ENCODE measurements around the gene ZNF655.

ZNF655 gene

DNA sequence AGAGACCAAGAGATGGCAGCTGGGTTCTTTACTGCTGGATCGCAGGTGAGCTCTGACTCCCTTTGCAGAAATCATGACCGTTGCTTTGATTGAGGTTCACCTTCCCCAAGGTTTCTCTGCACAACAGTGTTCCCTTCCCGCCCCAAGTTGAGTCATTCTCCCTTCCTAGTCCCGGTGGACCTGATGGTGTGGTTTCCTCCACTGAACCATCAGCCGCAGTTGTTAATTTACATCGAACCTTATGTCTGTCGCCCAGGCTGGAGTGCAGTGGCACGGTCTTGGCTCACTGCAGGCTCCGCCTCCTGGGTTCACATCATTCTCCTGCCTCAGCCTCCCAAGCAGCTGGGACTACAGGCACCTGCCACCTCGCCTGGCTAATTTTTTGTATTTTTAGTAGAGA lies 64.2 kb downstream of the ZNF655 start:
- no peaks in the 10 kb centered on the region for H3K9me3 ChIP-seq
- intact Hi-C loops (cut with DNase I; ENCODE audit: low total_unique reads), result no loop called here
- H3K4me1 ChIP-seq, result peaks cover 0 to 11% (median 7%) of the 10 kb centered on the region in 4 donors
- H3K4me3 ChIP-seq, result no peak overlapping the region
- H3K27me3 ChIP-seq, result no peaks in the 10 kb centered on the region
- no peak overlapping the region for H3K27ac ChIP-seq
- DNase-seq, result peak in 1 of 2 donors; percentile 13
- H3K36me3 ChIP-seq, result peaks cover 85 to 92% (median 90%) of the 10 kb centered on the region in 3 donors
- TF ChIP-seq, protein P1, sequence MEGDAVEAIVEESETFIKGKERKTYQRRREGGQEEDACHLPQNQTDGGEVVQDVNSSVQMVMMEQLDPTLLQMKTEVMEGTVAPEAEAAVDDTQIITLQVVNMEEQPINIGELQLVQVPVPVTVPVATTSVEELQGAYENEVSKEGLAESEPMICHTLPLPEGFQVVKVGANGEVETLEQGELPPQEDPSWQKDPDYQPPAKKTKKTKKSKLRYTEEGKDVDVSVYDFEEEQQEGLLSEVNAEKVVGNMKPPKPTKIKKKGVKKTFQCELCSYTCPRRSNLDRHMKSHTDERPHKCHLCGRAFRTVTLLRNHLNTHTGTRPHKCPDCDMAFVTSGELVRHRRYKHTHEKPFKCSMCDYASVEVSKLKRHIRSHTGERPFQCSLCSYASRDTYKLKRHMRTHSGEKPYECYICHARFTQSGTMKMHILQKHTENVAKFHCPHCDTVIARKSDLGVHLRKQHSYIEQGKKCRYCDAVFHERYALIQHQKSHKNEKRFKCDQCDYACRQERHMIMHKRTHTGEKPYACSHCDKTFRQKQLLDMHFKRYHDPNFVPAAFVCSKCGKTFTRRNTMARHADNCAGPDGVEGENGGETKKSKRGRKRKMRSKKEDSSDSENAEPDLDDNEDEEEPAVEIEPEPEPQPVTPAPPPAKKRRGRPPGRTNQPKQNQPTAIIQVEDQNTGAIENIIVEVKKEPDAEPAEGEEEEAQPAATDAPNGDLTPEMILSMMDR (IDR thresholded peaks at IDR 0.05), result no peak

DNA sequence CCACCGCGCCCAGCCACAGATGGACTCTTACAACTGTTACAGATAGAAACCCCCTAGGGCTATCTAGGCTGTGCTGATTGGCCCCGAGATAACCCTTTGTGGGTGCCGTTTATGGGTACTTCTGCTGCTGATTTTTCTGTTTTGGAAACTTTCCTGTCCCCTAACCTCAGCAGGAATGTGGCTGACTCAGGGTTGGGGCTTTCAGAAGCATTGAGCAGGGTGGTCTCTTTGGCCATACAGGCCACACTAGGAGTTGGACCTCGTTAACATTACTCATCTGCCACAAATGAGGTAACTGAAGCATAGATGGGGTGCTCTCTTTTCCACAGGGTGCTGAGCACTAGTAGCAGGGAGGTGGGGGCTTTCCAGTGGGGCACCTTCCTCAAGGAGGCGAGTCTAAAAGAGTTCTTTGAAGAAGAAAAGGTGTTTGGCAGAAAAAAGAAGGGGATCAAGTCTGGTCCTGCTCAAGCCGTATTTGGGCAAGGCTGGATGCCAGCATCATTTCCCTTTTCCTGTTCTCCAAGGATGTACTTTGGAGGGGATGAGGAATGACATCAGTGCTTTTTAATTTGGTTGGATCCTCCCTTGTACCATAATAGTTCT lies 64.8 kb downstream of the ZNF655 start:
- TF ChIP-seq, protein P1 (IDR thresholded peaks at IDR 0.05), result no peak
- peak in 1 of 2 donors; percentile 17 for DNase-seq
- Histone ChIP-seq H3K4me1 (peaks cover 0 to 5% (median under 1%) of the 10 kb centered on the region in 4 donors), H3K9me3 (no peaks in the 10 kb centered on the region), H3K27me3 (no peaks in the 10 kb centered on the region), H3K27ac (no peak overlapping the region), H3K36me3 (peaks cover 91 to 98% (median 96%) of the 10 kb centered on the region in 3 donors), H3K4me3 (no peak overlapping the region)
- intact Hi-C loops (cut with DNase I; ENCODE audit: low total_unique reads), result no loop called here

DNA sequence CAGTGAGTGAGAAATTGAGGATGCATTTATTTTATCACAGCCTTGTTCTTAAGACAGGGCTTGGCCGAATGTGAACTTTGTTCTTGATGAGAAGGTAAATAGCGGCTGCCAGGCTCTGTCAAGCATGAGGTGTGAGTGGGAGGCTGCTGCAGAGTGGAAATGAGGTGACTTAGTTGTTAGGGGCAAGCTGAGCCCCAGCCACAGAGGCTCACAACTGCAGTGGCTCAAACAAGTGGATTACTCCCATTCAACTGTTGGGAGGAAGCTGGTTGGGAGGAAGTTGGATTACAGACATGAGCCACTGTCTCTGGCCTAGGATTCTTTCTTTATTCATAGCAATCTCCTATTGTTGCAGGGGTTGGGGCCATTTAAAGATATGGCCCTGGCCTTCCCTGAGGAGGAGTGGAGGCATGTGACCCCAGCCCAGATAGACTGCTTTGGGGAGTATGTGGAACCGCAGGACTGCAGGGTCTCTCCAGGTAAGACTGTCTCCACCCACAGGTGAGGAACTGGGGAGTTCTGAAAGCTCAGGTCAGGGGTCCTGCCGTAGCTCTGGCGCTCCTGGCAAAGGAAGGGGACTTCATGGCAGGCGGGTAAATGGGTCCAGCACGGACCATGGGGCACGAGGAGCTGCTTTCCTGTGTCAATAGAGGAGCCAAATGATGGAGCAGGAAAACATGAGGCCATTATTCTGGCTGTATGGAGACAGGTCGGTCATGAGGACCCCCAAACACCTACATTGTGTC lies 65.4 kb downstream of the ZNF655 start:
- Histone ChIP-seq H3K36me3 (peaks cover 95 to 99% (median 99%) of the 10 kb centered on the region in 3 donors), H3K9me3 (no peaks in the 10 kb centered on the region), H3K27me3 (no peaks in the 10 kb centered on the region), H3K4me1 (peaks cover 0 to 4% (median 0%) of the 10 kb centered on the region in 4 donors), H3K27ac (no peak overlapping the region), H3K4me3 (no peak overlapping the region)
- intact Hi-C loops (cut with DNase I; ENCODE audit: low total_unique reads), result no loop called here
- TF ChIP-seq, protein P1 (IDR thresholded peaks at IDR 0.05), result no peak
- peak in 1 of 2 donors; percentile 45 for DNase-seq

DNA sequence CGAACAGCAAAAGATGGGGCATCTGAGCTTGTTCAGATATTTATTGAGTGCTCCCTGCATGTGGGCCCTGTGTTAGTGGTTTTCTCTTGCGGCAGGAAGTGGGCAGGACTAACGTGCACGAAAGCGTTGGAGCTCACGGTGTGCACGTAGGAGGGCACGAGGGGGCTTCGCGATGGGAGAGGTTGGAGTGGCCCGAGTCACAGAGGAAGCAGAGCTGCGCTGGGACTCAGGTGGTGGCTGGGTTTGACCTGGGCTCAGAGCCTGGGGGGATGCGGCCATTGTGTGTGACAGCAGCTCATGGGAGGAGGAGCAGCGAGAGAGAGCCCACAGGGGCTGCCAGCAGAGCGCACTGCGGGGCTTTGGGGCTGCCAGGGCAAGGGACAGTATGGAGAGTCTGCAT lies 66.0 kb downstream of the ZNF655 start:
- intact Hi-C loops (cut with DNase I; ENCODE audit: low total_unique reads), result no loop called here
- peaks cover 95 to 99% (median 99%) of the 10 kb centered on the region in 3 donors for H3K36me3 ChIP-seq

DNA sequence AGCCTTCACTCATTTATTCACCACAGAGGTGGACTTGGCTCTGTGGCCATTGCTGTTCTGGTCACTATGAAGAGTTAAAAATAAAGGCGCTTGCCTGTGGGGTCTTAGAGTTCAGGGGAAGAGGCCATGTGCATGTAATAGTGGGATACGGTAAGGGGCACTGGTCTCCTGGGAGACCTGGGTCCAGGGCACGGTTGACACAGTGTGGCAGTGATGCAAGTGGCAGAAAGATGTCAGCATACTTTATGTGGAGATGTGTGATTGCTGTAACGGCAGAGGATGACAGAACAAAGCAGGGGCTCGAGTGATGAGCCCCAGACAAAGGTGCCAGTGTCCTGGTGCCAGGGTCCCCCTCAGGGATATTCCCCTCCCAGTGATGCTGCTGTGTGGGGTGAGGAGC lies 66.9 kb downstream of the ZNF655 start:
- intact Hi-C loops (cut with DNase I; ENCODE audit: low total_unique reads), result no loop called here
- no peak overlapping the region for H3K27ac ChIP-seq

More for the DNA sequence above, 66.0 kb downstream of the ZNF655 start:
- no peaks in the 10 kb centered on the region for H3K9me3 ChIP-seq
- no peak overlapping the region for H3K4me3 ChIP-seq
- H3K4me1 ChIP-seq, result peaks cover 0 to 4% (median 0%) of the 10 kb centered on the region in 4 donors
- H3K27ac ChIP-seq, result no peak overlapping the region
- H3K27me3 ChIP-seq, result no peaks in the 10 kb centered on the region
- peak in 1 of 2 donors; percentile 53 for DNase-seq
- TF ChIP-seq, protein P1 (IDR thresholded peaks at IDR 0.05), result no peak

More for the DNA sequence above, 66.9 kb downstream of the ZNF655 start:
- Histone ChIP-seq H3K36me3 (peaks cover 95 to 99% (median 99%) of the 10 kb centered on the region in 3 donors), H3K9me3 (no peaks in the 10 kb centered on the region), H3K27me3 (no peaks in the 10 kb centered on the region), H3K4me1 (peaks cover 0 to 4% (median 0%) of the 10 kb centered on the region in 4 donors), H3K4me3 (no peak overlapping the region)
- TF ChIP-seq, protein P1 (IDR thresholded peaks at IDR 0.05), result no peak
- DNase-seq, result peak in 1 of 2 donors; percentile 25
